DOHH2 (cell line): ENCODE measurements around the gene MKKS.

ENCODE experiments used
- CTCF ChIP-seq: fragments of 200-600 bp; sonication (generic); IDR thresholded peaks from one replicate; pipeline ENCODE4 v1.5.1; 2014; ENCODE audit warnings: antibody characterized with exemption, mild to moderate bottlenecking, low read depth, low read length; ENCODE audit not compliant: poor library complexity, severe bottlenecking
- EZH2phosphoT487 ChIP-seq: fragments of 200-600 bp; sonication (generic); IDR thresholded peaks from 2 replicates; pipeline ENCODE4 v1.6.1; 2017; ENCODE audit warnings: borderline replicate concordance, mild to moderate bottlenecking, antibody characterized with exemption, low read length, moderate library complexity, mixed read lengths

GRCh38 chr20:10419550-10420133 is 14.4 kb downstream of the MKKS start:
- TF ChIP-seq CTCF, result no peak
- no peak for TF ChIP-seq EZH2phosphoT487
